ENCODE measurements around the gene PCSK2.

Gene PCSK2

GRCh38 chr20:17227669-17228623, 1.1 kb downstream of the PCSK2 start:
- DNase-seq (ENCODE audit: low spot score): no peak
- no peak for TF ChIP-seq CTCF (IDR thresholded peaks at IDR 0.05; ENCODE audit: extremely low read depth, missing control alignments)

GRCh38 chr20:17228624-17229061, 1.8 kb downstream of the PCSK2 start:
- no peak for TF ChIP-seq CTCF (IDR thresholded peaks at IDR 0.05; ENCODE audit: extremely low read depth, missing control alignments)
- no peak for DNase-seq (ENCODE audit: low spot score)

GRCh38 chr20:17229256-17229655, 2.4 kb downstream of the PCSK2 start:
- TF ChIP-seq CTCF (IDR thresholded peaks at IDR 0.05; ENCODE audit: extremely low read depth, missing control alignments): no peak
- no peak for DNase-seq (ENCODE audit: low spot score)

GRCh38 chr20:17233626-17234025, 6.8 kb downstream of the PCSK2 start:
- no peak for DNase-seq (ENCODE audit: low spot score)
- TF ChIP-seq CTCF (IDR thresholded peaks at IDR 0.05; ENCODE audit: extremely low read depth, missing control alignments): no peak

- TF ChIP-seq CTCF (IDR thresholded peaks at IDR 0.05; ENCODE audit: extremely low read depth, missing control alignments): no peak
- DNase-seq (ENCODE audit: low spot score): no peak
These were observed 9.9 kb downstream of the PCSK2 start for GRCh38 chr20:17236766-17237165.

- DNase-seq (ENCODE audit: low spot score): no peak
- TF ChIP-seq CTCF (IDR thresholded peaks at IDR 0.05; ENCODE audit: extremely low read depth, missing control alignments): no peak
These were observed 21.4 kb downstream of the PCSK2 start for GRCh38 chr20:17248224-17248623.

GRCh38 chr20:17262786-17263185, 35.9 kb downstream of the PCSK2 start:
- DNase-seq (ENCODE audit: low spot score): no peak
- TF ChIP-seq CTCF (IDR thresholded peaks at IDR 0.05; ENCODE audit: extremely low read depth, missing control alignments): no peak

All from GM20000 (cell line).